Stomach (tissue), 9 donors: ENCODE data around the gene SYCN. TPM values are rescaled to one million over a fixed set of nuclear protein-coding genes. Genes with fewer than 3 reads are reported as not detected.

Experiments used
- DNase-seq, 2 donors: peaks; one replicate each; pipeline versions ENCODE4 v3.0.0 to v3.0.0-alpha.2; 2013 to 2019
- H3K27ac ChIP-seq, 5 donors: fragments of 200-600 bp in 4 of 5; sonication (generic) in 4 of 5; one replicate each; pipeline ENCODE4 v1.5.1; 2013 to 2019; ENCODE audit warnings: mild to moderate bottlenecking in 1 of 5, moderate library complexity in 1 of 5
- H3K27me3 ChIP-seq, 3 donors: fragments of 200-600 bp; sonication (generic); one replicate each; pipeline ENCODE4 v1.5.1; 2017 to 2019; ENCODE audit warnings: mixed run types in 1 of 3
- H3K36me3 ChIP-seq, 4 donors: fragments of 200-600 bp; sonication (generic); 1 replicate in 3 of 4; 2 replicates in 1 of 4; pipeline ENCODE4 v1.5.1; 2016 to 2019
- H3K4me1 ChIP-seq, 4 donors: fragments of 200-600 bp; sonication (generic); one replicate each; pipeline ENCODE4 v1.5.1; 2016 to 2019
- H3K4me3 ChIP-seq, 4 donors: fragments of 200-600 bp; sonication (generic) in 3 of 4; one replicate each; pipeline ENCODE4 v1.5.1; 2016 to 2019; ENCODE audit warnings: mild to moderate bottlenecking in 1 of 4
- H3K9me3 ChIP-seq, 4 donors: fragments of 200-600 bp; sonication (generic); one replicate each; pipeline ENCODE4 v1.5.1; 2016 to 2019
- EP300 ChIP-seq: sonication (generic); formaldehyde crosslinking; IDR thresholded peaks from one replicate; pipeline ENCODE4 v1.6.1; 2017; ENCODE audit warnings: antibody characterized with exemption
- POLR2A ChIP-seq, 4 donors: fragments of 450-650 bp; IDR thresholded peaks; one replicate each; pipeline ENCODE4 v1.6.1; 2016; ENCODE audit warnings: antibody characterized with exemption in 4 of 4, control low read depth in 2 of 4, mild to moderate bottlenecking in 1 of 4, moderate library complexity in 1 of 4
- POLR2AphosphoS5 ChIP-seq, 3 donors: sonication (generic); formaldehyde crosslinking; IDR thresholded peaks; one replicate each; pipeline ENCODE4 v1.6.1; 2016; ENCODE audit warnings: antibody characterized with exemption in 3 of 3
- WGBS, 5 donors: extraction: QIAGEN DNeasy Blood & Tissue Kit in 3 of 5; methylation state at CpG; one replicate each; pipeline versions ENCODE4 v1.1.5 to v1.1.7; 2013 to 2018; 5-methylcytosine and 5-hydroxymethylcytosine counted together
- intact Hi-C: fragments of 100-400 bp; cut with DNase I; formaldehyde crosslinking; loops from one replicate; pipeline ENCODE4 v1.15.1; 2023; ENCODE audit warnings: low total_unique reads
- polyA plus RNA-seq, 3 donors: library from polyadenylated mRNA; stranded (reverse); fragments of 200-250 nt; gene quantifications; one replicate each; pipeline ENCODE4 v1.2.3, GENCODE V29; 2013
- total RNA-seq, 5 donors: library from RNA; depleted of rRNA; stranded (reverse); fragments of >200 nt; gene quantifications; one replicate each; pipeline versions ENCODE4 v1.1.0 to v1.2.3, GENCODE V29; 2014 to 2016
- TF ChIP-seq, protein P1 (sequence below), 7 experiments: fragments of 450-650 bp in 4 of 7; fragments of 200-600 bp in 3 of 7; sonication (generic) in 3 of 7; IDR thresholded peaks; one replicate each; pipeline ENCODE4 v1.5.1; 2016 to 2019; ENCODE audit warnings: antibody characterized with exemption in 7 of 7, control low read depth in 2 of 7, mild to moderate bottlenecking in 1 of 7
- donor health status: healthy with polysubstance abuse.
- donor health status: Bipolar disorder and iron deficiency.
- donor health status: healthy.

SYCN gene
- total and polyA plus RNA-seq, 8 donors = 0.65 to 1.9 TPM; not detected in 6

DNA sequence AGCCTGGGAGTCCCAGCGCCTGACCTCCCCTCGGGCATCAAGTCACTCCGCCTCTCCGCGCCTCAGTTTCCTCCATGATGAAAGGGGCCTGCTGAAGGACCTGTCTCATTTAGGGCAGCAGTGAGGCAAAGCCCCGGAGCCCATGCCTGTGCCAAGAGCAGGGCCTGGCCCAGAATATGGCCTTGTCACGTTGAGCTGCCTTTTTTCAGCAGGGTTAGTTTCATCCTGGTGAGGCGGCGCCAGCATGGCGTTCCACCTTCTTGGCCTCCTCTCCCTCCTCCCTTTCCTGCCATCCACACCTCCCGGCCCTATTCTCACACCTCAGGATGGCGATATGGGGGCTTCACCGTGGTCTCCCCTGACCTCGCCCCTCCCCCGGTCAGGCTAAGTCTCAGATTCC lies 48.3 kb downstream of the SYCN start:
- no peak for DNase-seq
- TF ChIP-seq, protein P1, sequence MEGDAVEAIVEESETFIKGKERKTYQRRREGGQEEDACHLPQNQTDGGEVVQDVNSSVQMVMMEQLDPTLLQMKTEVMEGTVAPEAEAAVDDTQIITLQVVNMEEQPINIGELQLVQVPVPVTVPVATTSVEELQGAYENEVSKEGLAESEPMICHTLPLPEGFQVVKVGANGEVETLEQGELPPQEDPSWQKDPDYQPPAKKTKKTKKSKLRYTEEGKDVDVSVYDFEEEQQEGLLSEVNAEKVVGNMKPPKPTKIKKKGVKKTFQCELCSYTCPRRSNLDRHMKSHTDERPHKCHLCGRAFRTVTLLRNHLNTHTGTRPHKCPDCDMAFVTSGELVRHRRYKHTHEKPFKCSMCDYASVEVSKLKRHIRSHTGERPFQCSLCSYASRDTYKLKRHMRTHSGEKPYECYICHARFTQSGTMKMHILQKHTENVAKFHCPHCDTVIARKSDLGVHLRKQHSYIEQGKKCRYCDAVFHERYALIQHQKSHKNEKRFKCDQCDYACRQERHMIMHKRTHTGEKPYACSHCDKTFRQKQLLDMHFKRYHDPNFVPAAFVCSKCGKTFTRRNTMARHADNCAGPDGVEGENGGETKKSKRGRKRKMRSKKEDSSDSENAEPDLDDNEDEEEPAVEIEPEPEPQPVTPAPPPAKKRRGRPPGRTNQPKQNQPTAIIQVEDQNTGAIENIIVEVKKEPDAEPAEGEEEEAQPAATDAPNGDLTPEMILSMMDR (IDR thresholded peaks at IDR 0.05) = no peak
- peak overlapping the region; percentile 29 to 60 (median 55) for H3K27ac ChIP-seq

DNA sequence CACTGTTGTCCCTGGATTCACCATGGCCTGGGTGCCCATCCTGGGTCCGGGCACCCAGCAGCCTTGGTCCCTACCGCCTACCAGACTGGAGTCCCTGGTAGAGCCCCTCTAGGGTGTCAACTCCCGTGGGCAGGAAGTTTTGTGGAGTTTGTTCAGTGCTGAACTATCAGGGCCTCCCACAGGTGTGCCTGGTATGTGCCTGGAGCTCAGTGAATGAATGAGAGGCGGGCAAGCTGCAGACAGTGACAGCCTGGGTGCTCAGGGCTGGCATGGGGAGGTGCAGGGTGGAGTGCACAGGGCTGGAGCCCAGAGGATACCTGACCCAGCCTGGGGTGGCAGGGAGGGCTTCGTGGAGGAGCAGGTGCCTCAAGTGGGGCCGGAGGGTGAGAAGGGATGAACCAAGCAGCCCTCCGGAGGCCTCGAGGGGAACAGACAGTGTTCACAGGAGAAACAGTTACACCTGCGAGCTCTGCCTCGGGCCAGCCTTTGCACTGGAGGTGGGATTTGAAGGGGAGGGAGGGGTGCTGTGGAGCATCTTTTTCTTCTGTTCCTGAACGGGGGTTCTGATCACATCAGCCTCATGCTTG lies 48.9 kb downstream of the SYCN start:
- H3K27me3 ChIP-seq = no peaks in the 10 kb centered on the region
- DNase-seq = no peak
- no peaks in the 10 kb centered on the region for H3K9me3 ChIP-seq
- H3K4me1 ChIP-seq = peaks cover 65 to 85% (median 75%) of the 10 kb centered on the region in 4 donors
- 49 to 65% (median 59%) methylated on average over 6 to 11 of the region's 11 CpGs for WGBS, 5 donors
- H3K4me3 ChIP-seq = no peak overlapping the region
- H3K27ac ChIP-seq = peak overlapping the region; percentile 48 to 65 (median 57)
- H3K36me3 ChIP-seq = no peaks in the 10 kb centered on the region
- intact Hi-C loops = no loop called here
- TF ChIP-seq POLR2AphosphoS5 (IDR thresholded peaks at IDR 0.05) (no peak), POLR2A (IDR thresholded peaks at IDR 0.05) (no peak), EP300 (no peak)
- TF ChIP-seq, protein P1 (IDR thresholded peaks at IDR 0.05) = no peak

More for the DNA sequence above, 48.3 kb downstream of the SYCN start:
- WGBS, 5 donors = 61 to 74% (median 69%) methylated on average over 14 to 15 of the region's 15 CpGs
- no peaks in the 10 kb centered on the region for H3K36me3 ChIP-seq
- H3K27me3 ChIP-seq = no peaks in the 10 kb centered on the region
- no peaks in the 10 kb centered on the region for H3K9me3 ChIP-seq
- no peak overlapping the region for H3K4me3 ChIP-seq
- H3K4me1 ChIP-seq = peaks cover 65 to 88% (median 76%) of the 10 kb centered on the region in 4 donors
- intact Hi-C loops = no loop called here

DNA sequence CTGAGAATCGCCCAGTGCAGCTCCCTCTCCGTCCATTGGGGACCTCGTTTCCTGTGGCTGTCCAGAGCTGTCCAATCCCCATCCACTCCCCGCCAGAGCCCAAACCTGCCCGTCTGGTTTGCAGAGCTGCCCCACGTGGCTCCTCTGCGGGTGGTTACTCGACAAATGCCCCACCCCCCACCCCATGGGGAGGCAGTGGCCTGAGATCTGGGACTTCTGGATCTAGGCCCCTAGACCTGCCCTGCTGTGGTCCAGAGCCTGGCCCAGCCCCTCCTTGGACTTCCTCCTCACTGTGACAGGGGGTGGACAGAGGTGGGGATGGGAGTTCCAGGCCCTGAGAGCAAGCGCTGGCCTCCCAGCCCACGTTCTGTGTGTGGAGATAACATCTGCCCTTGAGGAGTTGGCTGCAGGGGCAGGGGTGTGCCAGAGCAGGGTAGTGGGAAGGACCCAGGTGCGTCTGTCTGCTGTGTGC lies 49.4 kb downstream of the SYCN start:
- Histone ChIP-seq H3K27me3 (no peaks in the 10 kb centered on the region), H3K27ac (peak overlapping the region; percentile 48 to 65 (median 57)), H3K36me3 (no peaks in the 10 kb centered on the region), H3K4me3 (no peak overlapping the region), H3K4me1 (peaks cover 62 to 83% (median 72%) of the 10 kb centered on the region in 4 donors), H3K9me3 (no peaks in the 10 kb centered on the region)
- DNase-seq = peak; percentile 85 to 92
- TF ChIP-seq POLR2AphosphoS5 (IDR thresholded peaks at IDR 0.05) = no peak
- TF ChIP-seq, protein P1 (IDR thresholded peaks at IDR 0.05) = peak in 1 of 7 experiments; percentile 13
- WGBS, 5 donors = 18 to 52% (median 27%) methylated on average over 6 to 11 of the region's 11 CpGs
- intact Hi-C loops = no loop called here

DNA sequence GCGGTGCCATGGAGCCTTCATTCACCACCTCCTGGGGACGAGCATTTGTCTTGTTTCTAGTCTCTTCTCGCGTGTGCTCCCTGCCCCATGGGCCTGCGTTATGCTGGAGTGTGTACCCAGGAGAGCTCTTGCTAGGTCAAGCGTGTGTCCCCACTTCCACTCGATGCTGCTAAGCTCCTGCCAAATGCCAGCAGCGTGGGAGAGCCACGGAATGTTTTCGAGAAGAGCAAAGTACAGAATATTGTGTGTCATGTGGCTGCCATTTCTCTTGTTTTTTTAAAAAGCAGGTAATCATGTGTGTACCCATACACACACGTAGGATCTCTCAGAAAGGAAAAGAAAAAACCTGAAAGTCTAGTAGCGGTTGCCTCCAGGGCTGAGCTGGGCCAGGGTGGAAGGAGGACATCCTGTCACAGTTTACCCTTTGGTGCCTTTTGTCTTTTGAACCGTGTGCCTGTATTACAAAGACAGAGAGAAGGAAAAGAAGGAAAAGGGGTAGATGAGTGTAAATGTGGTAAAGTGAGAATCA lies 49.9 kb downstream of the SYCN start:
- H3K27me3 ChIP-seq = no peaks in the 10 kb centered on the region
- H3K36me3 ChIP-seq = peaks cover 0 to 2% (median 0%) of the 10 kb centered on the region in 4 donors
- no peaks in the 10 kb centered on the region for H3K9me3 ChIP-seq
- TF ChIP-seq, protein P1 (IDR thresholded peaks at IDR 0.05) = peak in 1 of 7 experiments; percentile 21
- no peak for TF ChIP-seq POLR2A (IDR thresholded peaks at IDR 0.05)
- no peak for DNase-seq
- no peak overlapping the region for H3K4me3 ChIP-seq
- H3K27ac ChIP-seq = peak overlapping the region; percentile 48 to 65 (median 57)
- 54 to 64% (median 62%) methylated on average over 13 of the region's 13 CpGs for WGBS, 5 donors
- intact Hi-C loops = no loop called here
- H3K4me1 ChIP-seq = peaks cover 58 to 79% (median 68%) of the 10 kb centered on the region in 4 donors

Other genes starting within 250 kb of the SYCN start
- 10 to 100 TPM in 1 of 5 donors, 1 to 10 TPM in 3, not detected in 1; 1.8 to 19.1 (median 6.3) TPM for gene FBXO17, start 228.5 kb downstream of the SYCN start, total RNA-seq
- gene FBXO17, start 228.5 kb downstream of the SYCN start, polyA plus RNA-seq = 1 to 10 TPM; 4.7 to 7.9 (median 6.6) TPM
- gene FBXO27, start 171.7 kb downstream of the SYCN start, total RNA-seq = 1 to 10 TPM in 3 of 5 donors, under 1 TPM in 1, not detected in 1; 0.89 to 5.5 (median 3.3) TPM
- 1 to 10 TPM; 2.3 to 7.1 (median 3.2) TPM for gene FBXO27, start 171.7 kb downstream of the SYCN start, polyA plus RNA-seq
- gene ACP7, start 119.9 kb downstream of the SYCN start, total RNA-seq = not detected
- gene ACP7, start 119.9 kb downstream of the SYCN start, polyA plus RNA-seq = not detected
- gene PAK4, start 78.5 kb downstream of the SYCN start, total RNA-seq = 10 to 100 TPM in 3 of 5 donors, 1 to 10 TPM in 2; 4.2 to 80.4 (median 35.6) TPM
- 10 to 100 TPM; 20.8 to 24.5 (median 24.3) TPM for gene PAK4, start 78.5 kb downstream of the SYCN start, polyA plus RNA-seq
- gene NCCRP1, start 7.3 kb downstream of the SYCN start, total RNA-seq = not detected
- 10 to 100 TPM in 1 of 3 donors, under 1 TPM in 1, not detected in 1; 0.37 to 40.6 TPM for gene NCCRP1, start 7.3 kb downstream of the SYCN start, polyA plus RNA-seq
- not detected for gene IFNL3, start 40.7 kb upstream of the SYCN start, total RNA-seq
- gene IFNL3, start 40.7 kb upstream of the SYCN start, polyA plus RNA-seq = not detected
- not detected for gene IFNL4, start 44.6 kb upstream of the SYCN start, total RNA-seq
- not detected for gene IFNL4, start 44.6 kb upstream of the SYCN start, polyA plus RNA-seq
- gene IFNL2, start 64.1 kb upstream of the SYCN start, total RNA-seq = not detected
- gene IFNL2, start 64.1 kb upstream of the SYCN start, polyA plus RNA-seq = not detected
- not detected for gene IFNL1, start 92.1 kb upstream of the SYCN start, total RNA-seq
- gene IFNL1, start 92.1 kb upstream of the SYCN start, polyA plus RNA-seq = not detected
- 1 to 10 TPM in 1 of 5 donors, under 1 TPM in 3, not detected in 1; 0.18 to 2.3 (median 0.29) TPM for gene LRFN1, start 116.6 kb upstream of the SYCN start, total RNA-seq
- 1 to 10 TPM in 1 of 3 donors, under 1 TPM in 2; 0.31 to 1.2 (median 0.80) TPM for gene LRFN1, start 116.6 kb upstream of the SYCN start, polyA plus RNA-seq
- 10 to 100 TPM in 2 of 5 donors, not detected in 3; 12.9 to 18.2 TPM for gene GMFG, start 131.8 kb upstream of the SYCN start, total RNA-seq
- gene GMFG, start 131.8 kb upstream of the SYCN start, polyA plus RNA-seq = 10 to 100 TPM; 31.6 to 69.8 (median 56.0) TPM
- 100 to 1,000 TPM in 2 of 5 donors, 10 to 100 TPM in 3; 52.1 to 136 (median 63.4) TPM for gene SAMD4B, start 138.2 kb upstream of the SYCN start, total RNA-seq
- 10 to 100 TPM; 49.9 to 76.9 (median 69.0) TPM for gene SAMD4B, start 138.2 kb upstream of the SYCN start, polyA plus RNA-seq
- 10 to 100 TPM in 3 of 5 donors, 1 to 10 TPM in 2; 7.0 to 77.2 (median 21.4) TPM for gene PAF1, start 186.8 kb upstream of the SYCN start, total RNA-seq
- gene PAF1, start 186.8 kb upstream of the SYCN start, polyA plus RNA-seq = 10 to 100 TPM; 31.7 to 49.0 (median 32.2) TPM
- 10 to 100 TPM in 4 of 5 donors, 1 to 10 TPM in 1; 6.4 to 91.0 (median 23.0) TPM for gene MED29, start 187.1 kb upstream of the SYCN start, total RNA-seq
- gene MED29, start 187.1 kb upstream of the SYCN start, polyA plus RNA-seq = 10 to 100 TPM; 20.4 to 22.1 (median 20.5) TPM
- gene ZFP36, start 202.6 kb upstream of the SYCN start, total RNA-seq = 1,000 to 10,000 TPM in 1 of 5 donors, 100 to 1,000 TPM in 3, 10 to 100 TPM in 1; 26.1 to 1,667 (median 340) TPM
- gene ZFP36, start 202.6 kb upstream of the SYCN start, polyA plus RNA-seq = 100 to 1,000 TPM; 127 to 150 (median 136) TPM
- gene PLEKHG2, start 208.4 kb upstream of the SYCN start, total RNA-seq = 10 to 100 TPM in 2 of 5 donors, 1 to 10 TPM in 3; 1.4 to 20.2 (median 8.5) TPM
- 1 to 10 TPM; 4.6 to 6.3 (median 4.9) TPM for gene PLEKHG2, start 208.4 kb upstream of the SYCN start, polyA plus RNA-seq
- gene RPS16, start 231.7 kb upstream of the SYCN start, total RNA-seq = 1,000 to 10,000 TPM in 3 of 5 donors, 100 to 1,000 TPM in 1, 10 to 100 TPM in 1; 69.0 to 2,451 (median 1,419) TPM
- 1,000 to 10,000 TPM; 3,264 to 4,294 (median 3,586) TPM for gene RPS16, start 231.7 kb upstream of the SYCN start, polyA plus RNA-seq
- gene SUPT5H, start 241.3 kb upstream of the SYCN start, total RNA-seq = 100 to 1,000 TPM in 3 of 5 donors, 10 to 100 TPM in 2; 61.7 to 127 (median 101) TPM
- 100 to 1,000 TPM in 2 of 3 donors, 10 to 100 TPM in 1; 97.2 to 121 (median 118) TPM for gene SUPT5H, start 241.3 kb upstream of the SYCN start, polyA plus RNA-seq